Skeletal muscle satellite cell (primary cell): ENCODE results near the gene MMD.
"Not testable (repeated sequence)": the region's sequence is repeated elsewhere in the genome, so short reads cannot be mapped to it uniquely, and the experiment has no call there.

Experiments
- H3K27me3 ChIP-seq: 2 replicates; pipeline ENCODE4 v1.7.0; 2013; ENCODE audit warnings: low read length; ENCODE audit not compliant: control insufficient read depth, insufficient read depth
- H3K36me3 ChIP-seq: 2 replicates; pipeline ENCODE4 v1.7.0; 2013; ENCODE audit warnings: mild to moderate bottlenecking, control low read depth, low read length; ENCODE audit not compliant: insufficient read depth
- H3K4me1 ChIP-seq: 2 replicates; pipeline ENCODE4 v1.7.0; 2013; ENCODE audit warnings: low read length; ENCODE audit not compliant: control insufficient read depth, insufficient read depth
- H3K4me2 ChIP-seq: 2 replicates; pipeline ENCODE4 v1.7.0; 2013; ENCODE audit warnings: mild to moderate bottlenecking, low read length
- H3K4me3 ChIP-seq: 2 replicates; pipeline ENCODE4 v1.7.0; 2013; ENCODE audit warnings: low read length
- H3K9ac ChIP-seq: 2 replicates; pipeline ENCODE4 v1.7.0; 2013; ENCODE audit warnings: mild to moderate bottlenecking, low read depth, low read length, moderate library complexity
- H3K9me3 ChIP-seq: replicated peaks from 2 replicates; pipeline ENCODE4 v1.7.0; 2013; ENCODE audit warnings: mild to moderate bottlenecking, control low read depth, low read length

MMD gene

DNA sequence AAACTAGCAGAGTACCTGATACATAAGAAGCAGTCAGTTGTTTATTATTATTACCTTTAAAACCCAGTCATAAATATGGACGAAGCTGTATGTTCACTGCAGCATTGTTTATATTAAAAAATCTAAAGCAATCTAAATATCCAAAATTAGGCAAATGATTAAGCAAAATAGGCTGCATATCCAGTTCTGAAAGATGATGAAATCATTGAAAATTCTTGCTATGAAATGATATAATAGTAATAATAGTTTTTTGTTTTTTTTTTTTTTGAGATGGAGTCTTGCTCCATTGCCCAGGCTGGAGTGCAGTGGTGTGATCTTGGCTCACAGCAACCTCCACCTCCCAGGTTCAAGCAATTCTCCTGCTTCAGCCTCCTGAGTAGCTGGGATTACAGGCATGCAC is 31.9 kb downstream of the MMD start:
- H3K4me3 ChIP-seq, H3K9ac ChIP-seq, H3K9me3 ChIP-seq, H3K4me1 ChIP-seq, H3K4me2 ChIP-seq, H3K27me3 ChIP-seq, H3K36me3 ChIP-seq: not testable (repeated sequence)

DNA sequence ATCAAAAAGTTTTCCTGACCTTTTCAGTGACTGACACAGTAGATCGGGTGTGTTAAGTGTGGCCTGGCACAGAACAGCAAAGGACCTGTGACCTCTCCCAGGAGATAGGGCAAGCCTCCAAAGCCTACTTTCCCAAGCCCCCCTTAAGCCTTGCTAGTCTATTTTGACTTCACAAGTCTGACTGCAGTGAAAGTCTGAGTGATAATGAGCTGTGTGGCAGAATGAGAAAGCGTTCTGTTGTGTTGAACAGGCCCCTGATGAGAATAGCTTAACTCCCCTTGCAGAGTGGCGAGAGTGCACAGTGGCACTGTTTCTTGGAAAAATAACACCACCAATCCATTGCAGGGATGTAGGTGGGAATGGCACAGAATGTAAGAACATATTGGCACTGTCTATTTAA is 32.8 kb downstream of the MMD start:
- H3K36me3 ChIP-seq: peaks cover 8% of the 10 kb centered on the region
- H3K4me3 ChIP-seq: no peak overlapping the region
- H3K4me2 ChIP-seq: no peak overlapping the region
- no peaks in the 10 kb centered on the region for H3K4me1 ChIP-seq
- H3K27me3 ChIP-seq: peaks cover 3% of the 10 kb centered on the region
- no peak overlapping the region for H3K9ac ChIP-seq
- no peaks in the 10 kb centered on the region for H3K9me3 ChIP-seq

- no peak overlapping the region for H3K9ac ChIP-seq
- no peaks in the 10 kb centered on the region for H3K9me3 ChIP-seq
- no peak overlapping the region for H3K4me2 ChIP-seq
- peaks cover 11% of the 10 kb centered on the region for H3K27me3 ChIP-seq
- H3K4me3 ChIP-seq: no peak overlapping the region
- H3K36me3 ChIP-seq: no peaks in the 10 kb centered on the region
- no peaks in the 10 kb centered on the region for H3K4me1 ChIP-seq
Measured at GRCh38 chr17:55386796-55387332, 34.8 kb downstream of the MMD start.

DNA sequence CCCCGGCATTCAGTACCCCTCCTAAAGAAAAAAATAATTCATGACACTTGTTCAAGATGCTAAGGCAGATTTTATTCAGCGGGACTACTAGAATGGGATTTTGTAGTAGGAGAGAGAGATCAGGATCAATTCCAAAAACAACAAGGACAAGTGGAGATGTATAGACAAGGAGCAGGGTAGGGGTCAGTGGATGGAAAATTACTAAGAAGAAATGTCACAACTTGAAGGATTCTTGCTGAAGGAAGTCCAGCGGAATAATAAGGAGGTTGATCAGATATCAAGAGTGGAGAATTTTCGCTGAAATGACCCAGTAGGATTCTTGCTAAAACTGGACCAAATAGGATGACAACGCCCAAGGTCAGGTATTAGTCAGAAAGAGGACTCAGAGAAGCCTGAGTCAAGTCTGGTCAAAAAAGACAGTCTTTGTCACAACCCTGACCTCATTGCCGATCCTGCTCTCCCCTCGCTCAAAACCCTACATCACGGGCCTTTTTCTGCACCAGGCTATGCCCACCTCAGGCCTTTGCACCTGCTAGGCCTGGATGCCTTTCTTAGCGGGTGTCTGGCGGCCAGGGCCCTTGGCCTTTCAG is 36.9 kb downstream of the MMD start:
- Histone ChIP-seq H3K4me3 (no peak overlapping the region), H3K4me1 (no peaks in the 10 kb centered on the region), H3K9ac (no peak overlapping the region), H3K9me3 (no peaks in the 10 kb centered on the region), H3K27me3 (peaks cover 21% of the 10 kb centered on the region), H3K4me2 (no peak overlapping the region), H3K36me3 (no peaks in the 10 kb centered on the region)

- Histone ChIP-seq H3K27me3 (peaks cover 21% of the 10 kb centered on the region), H3K4me1 (no peaks in the 10 kb centered on the region), H3K4me3 (no peak overlapping the region), H3K9ac (no peak overlapping the region), H3K4me2 (no peak overlapping the region), H3K36me3 (no peaks in the 10 kb centered on the region), H3K9me3 (no peaks in the 10 kb centered on the region)
Measured at GRCh38 chr17:55383771-55384642, 37.6 kb downstream of the MMD start.

- H3K4me1 ChIP-seq: no peaks in the 10 kb centered on the region
- no peaks in the 10 kb centered on the region for H3K9me3 ChIP-seq
- no peak overlapping the region for H3K9ac ChIP-seq
- H3K4me3 ChIP-seq: no peak overlapping the region
- H3K36me3 ChIP-seq: no peaks in the 10 kb centered on the region
- peaks cover 21% of the 10 kb centered on the region for H3K27me3 ChIP-seq
- no peak overlapping the region for H3K4me2 ChIP-seq
Measured at GRCh38 chr17:55381017-55381770, 40.4 kb downstream of the MMD start.

DNA sequence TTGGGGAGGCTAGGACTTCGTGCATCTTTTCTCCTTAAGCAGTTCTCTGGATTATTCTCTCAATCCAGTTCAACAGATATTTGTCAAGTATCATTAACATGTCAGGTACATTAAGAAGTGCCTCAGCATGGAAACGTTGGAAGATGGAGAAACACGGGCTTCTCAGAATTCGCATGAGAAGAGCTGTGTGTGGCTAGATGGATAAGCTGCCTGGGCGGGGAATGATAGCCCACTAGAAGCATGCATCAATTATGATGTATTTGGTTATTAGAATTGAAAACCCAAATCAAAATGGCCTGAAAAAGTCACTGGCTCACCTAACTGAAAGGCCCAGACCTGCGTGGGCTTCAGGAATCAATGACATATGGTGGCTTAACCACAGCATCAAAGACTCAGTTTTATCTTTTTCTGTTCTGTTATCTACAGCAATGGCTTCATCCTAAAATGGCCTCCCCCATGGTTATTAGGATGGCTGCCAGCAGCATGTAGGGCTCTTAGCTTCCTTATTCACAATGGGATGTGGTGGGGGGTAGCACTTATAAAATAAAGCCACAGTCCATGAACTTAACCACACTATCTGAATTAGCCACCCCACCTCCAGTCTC is 43.9 kb downstream of the MMD start:
- Histone ChIP-seq H3K4me2 (no peak overlapping the region), H3K36me3 (no peaks in the 10 kb centered on the region), H3K9ac (no peak overlapping the region), H3K9me3 (no peaks in the 10 kb centered on the region), H3K27me3 (peaks cover 16% of the 10 kb centered on the region), H3K4me1 (no peaks in the 10 kb centered on the region), H3K4me3 (no peak overlapping the region)

DNA sequence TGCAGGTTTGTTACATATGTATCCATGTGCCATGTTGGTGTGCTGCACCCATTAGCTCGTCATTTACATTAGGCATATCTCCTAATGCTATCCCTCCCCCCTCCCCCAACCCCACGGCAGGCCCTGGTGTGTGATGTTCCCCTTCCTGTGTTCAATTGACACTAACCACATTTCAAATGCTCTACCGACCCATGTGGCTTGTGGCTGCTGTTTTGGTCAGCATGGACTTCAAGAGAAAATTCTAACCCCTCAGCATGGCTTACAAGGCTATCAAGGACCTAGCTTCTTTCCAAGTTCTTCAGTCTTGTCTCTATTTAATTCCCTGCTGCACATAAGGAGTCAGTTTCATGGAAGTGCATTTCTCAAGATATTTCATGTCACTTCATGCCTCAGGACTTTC is 52.9 kb downstream of the MMD start:
- no peaks in the 10 kb centered on the region for H3K4me1 ChIP-seq
- H3K36me3 ChIP-seq: no peaks in the 10 kb centered on the region
- H3K9ac ChIP-seq: no peak overlapping the region
- H3K4me3 ChIP-seq: no peak overlapping the region
- peaks cover 10% of the 10 kb centered on the region for H3K27me3 ChIP-seq
- H3K4me2 ChIP-seq: no peak overlapping the region
- H3K9me3 ChIP-seq: no peaks in the 10 kb centered on the region

- H3K4me3 ChIP-seq: no peak overlapping the region
- peaks cover 18% of the 10 kb centered on the region for H3K27me3 ChIP-seq
- no peak overlapping the region for H3K9ac ChIP-seq
Measured at GRCh38 chr17:55366020-55366481, 55.6 kb downstream of the MMD start.

GRCh38 chr17:55363033-55363432 is 58.6 kb downstream of the MMD start:
- Histone ChIP-seq H3K4me3 (no peak overlapping the region), H3K27me3 (peaks cover 18% of the 10 kb centered on the region), H3K4me2 (no peak overlapping the region), H3K4me1 (no peaks in the 10 kb centered on the region), H3K9me3 (no peaks in the 10 kb centered on the region), H3K36me3 (no peaks in the 10 kb centered on the region), H3K9ac (no peak overlapping the region)

More at GRCh38 chr17:55366020-55366481, 55.6 kb downstream of the MMD start:
- Histone ChIP-seq H3K9me3 (no peaks in the 10 kb centered on the region), H3K36me3 (no peaks in the 10 kb centered on the region), H3K4me1 (no peaks in the 10 kb centered on the region), H3K4me2 (no peak overlapping the region)

GRCh38 chr17:55360971-55361370 is 60.7 kb downstream of the MMD start:
- Histone ChIP-seq H3K36me3 (no peaks in the 10 kb centered on the region), H3K9ac (no peak overlapping the region), H3K4me2 (no peak overlapping the region), H3K4me1 (no peaks in the 10 kb centered on the region), H3K27me3 (peaks cover 14% of the 10 kb centered on the region), H3K9me3 (no peaks in the 10 kb centered on the region), H3K4me3 (no peak overlapping the region)
